ENCODE measurements around the gene NAXE. TPM values are rescaled to one million over a fixed set of nuclear protein-coding genes. Genes with fewer than 3 reads are reported as not detected.

The NAXE gene
- total RNA-seq, 1 donor from 2014 or later: 48.5 TPM

DNA sequence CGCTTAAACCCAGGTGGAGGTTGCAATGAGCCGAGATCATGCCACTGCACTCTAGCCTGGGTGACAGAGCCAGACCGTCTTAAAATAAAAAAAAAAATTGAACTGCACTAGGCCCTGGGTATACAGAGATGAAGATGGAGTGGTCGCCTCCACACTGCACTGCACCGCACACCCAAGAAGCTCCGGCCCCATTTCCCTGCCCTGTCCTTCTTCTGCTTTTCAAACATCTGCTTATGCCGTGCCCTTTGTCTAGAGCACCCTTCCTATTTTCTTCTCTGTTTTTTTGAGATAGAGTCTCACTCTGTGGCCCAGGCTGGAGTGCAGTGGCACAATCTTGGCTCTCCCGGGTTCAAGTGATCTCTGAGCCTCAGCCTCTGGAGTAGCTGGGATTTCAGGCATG lies 36.6 kb upstream of the NAXE start:
- no peaks in the 10 kb centered on the region for H4K20me1 ChIP-seq (ENCODE audit: insufficient read depth, low read length)
- no peak overlapping the region for H3K4me3 Mint-ChIP-seq (ENCODE audit: unreplicated experiment)
- H3K27me3 ChIP-seq (ENCODE audit: insufficient read depth, low read length): no peaks in the 10 kb centered on the region
- peaks cover 11% of the 10 kb centered on the region for H3K27me3 Mint-ChIP-seq (ENCODE audit: low read depth, unreplicated experiment)
- no peak overlapping the region for H3K9ac ChIP-seq (ENCODE audit: low read length)
- no peaks in the 10 kb centered on the region for H3K9me3 ChIP-seq (ENCODE audit: insufficient read depth, low read depth, low read length)
- H3K79me2 ChIP-seq (ENCODE audit: insufficient read depth, low read length): no peaks in the 10 kb centered on the region
- peaks cover 19% of the 10 kb centered on the region for H3K36me3 ChIP-seq (ENCODE audit: insufficient read depth, low read length)
- no peak overlapping the region for H3K4me3 ChIP-seq (ENCODE audit: insufficient read depth, low read depth, low read length)
- no peaks in the 10 kb centered on the region for H3K4me1 ChIP-seq (ENCODE audit: insufficient read depth, low read length)
- H3K27ac Mint-ChIP-seq (ENCODE audit: unreplicated experiment): no peak overlapping the region
- DNase-seq (ENCODE audit: low read depth): no peak
- no peaks in the 10 kb centered on the region for H3K9me3 Mint-ChIP-seq (ENCODE audit: unreplicated experiment)
- TF ChIP-seq EZH2 (IDR thresholded peaks at IDR 0.05; ENCODE audit: insufficient read depth, low read length): no peak
- TF ChIP-seq, protein P1, sequence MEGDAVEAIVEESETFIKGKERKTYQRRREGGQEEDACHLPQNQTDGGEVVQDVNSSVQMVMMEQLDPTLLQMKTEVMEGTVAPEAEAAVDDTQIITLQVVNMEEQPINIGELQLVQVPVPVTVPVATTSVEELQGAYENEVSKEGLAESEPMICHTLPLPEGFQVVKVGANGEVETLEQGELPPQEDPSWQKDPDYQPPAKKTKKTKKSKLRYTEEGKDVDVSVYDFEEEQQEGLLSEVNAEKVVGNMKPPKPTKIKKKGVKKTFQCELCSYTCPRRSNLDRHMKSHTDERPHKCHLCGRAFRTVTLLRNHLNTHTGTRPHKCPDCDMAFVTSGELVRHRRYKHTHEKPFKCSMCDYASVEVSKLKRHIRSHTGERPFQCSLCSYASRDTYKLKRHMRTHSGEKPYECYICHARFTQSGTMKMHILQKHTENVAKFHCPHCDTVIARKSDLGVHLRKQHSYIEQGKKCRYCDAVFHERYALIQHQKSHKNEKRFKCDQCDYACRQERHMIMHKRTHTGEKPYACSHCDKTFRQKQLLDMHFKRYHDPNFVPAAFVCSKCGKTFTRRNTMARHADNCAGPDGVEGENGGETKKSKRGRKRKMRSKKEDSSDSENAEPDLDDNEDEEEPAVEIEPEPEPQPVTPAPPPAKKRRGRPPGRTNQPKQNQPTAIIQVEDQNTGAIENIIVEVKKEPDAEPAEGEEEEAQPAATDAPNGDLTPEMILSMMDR (IDR thresholded peaks at IDR 0.05; ENCODE audit: insufficient read depth, low read depth, low read length): no peak
- peaks cover 3% of the 10 kb centered on the region for H3K36me3 Mint-ChIP-seq (ENCODE audit: low read depth, unreplicated experiment)
- no peak overlapping the region for H3K27ac ChIP-seq (ENCODE audit: low read depth, low read length)
- H2AFZ ChIP-seq (ENCODE audit: low read depth, low read length): no peak overlapping the region
- no peak overlapping the region for H3K4me2 ChIP-seq (ENCODE audit: low read length)
- no peak for FAIRE-seq
- peaks cover 10% of the 10 kb centered on the region for H3K4me1 Mint-ChIP-seq (ENCODE audit: low read depth, unreplicated experiment)

DNA sequence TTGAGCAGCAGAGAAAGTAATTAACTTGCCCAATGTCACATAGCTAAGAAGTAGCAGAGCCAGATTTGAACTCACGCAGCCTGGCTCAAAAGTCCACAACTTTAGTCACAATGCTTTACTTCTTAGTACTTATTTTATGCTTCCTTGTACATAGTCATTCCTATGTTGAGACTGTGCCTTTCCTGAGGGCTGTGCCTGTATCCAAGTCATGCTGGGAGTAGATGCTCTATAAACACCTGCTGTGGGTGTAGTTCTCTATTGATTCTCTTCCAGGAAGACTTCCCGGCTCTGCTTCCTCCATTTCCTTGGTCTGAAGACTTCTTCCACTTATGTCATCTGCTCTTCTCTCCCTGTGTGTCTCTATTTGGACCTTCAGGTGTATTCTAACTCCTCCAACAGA lies 35.9 kb upstream of the NAXE start:
- no peaks in the 10 kb centered on the region for H3K9me3 Mint-ChIP-seq (ENCODE audit: unreplicated experiment)
- H4K20me1 ChIP-seq (ENCODE audit: insufficient read depth, low read length): no peaks in the 10 kb centered on the region
- H2AFZ ChIP-seq (ENCODE audit: low read depth, low read length): no peak overlapping the region
- H3K27ac ChIP-seq (ENCODE audit: low read depth, low read length): no peak overlapping the region
- peaks cover 23% of the 10 kb centered on the region for H3K36me3 ChIP-seq (ENCODE audit: insufficient read depth, low read length)
- H3K27me3 ChIP-seq (ENCODE audit: insufficient read depth, low read length): no peaks in the 10 kb centered on the region
- no peak overlapping the region for H3K9ac ChIP-seq (ENCODE audit: low read length)
- no peak overlapping the region for H3K4me3 ChIP-seq (ENCODE audit: insufficient read depth, low read depth, low read length)
- no peaks in the 10 kb centered on the region for H3K4me1 ChIP-seq (ENCODE audit: insufficient read depth, low read length)
- no peak overlapping the region for H3K27ac Mint-ChIP-seq (ENCODE audit: unreplicated experiment)
- H3K36me3 Mint-ChIP-seq (ENCODE audit: low read depth, unreplicated experiment): peaks cover 3% of the 10 kb centered on the region
- no peaks in the 10 kb centered on the region for H3K79me2 ChIP-seq (ENCODE audit: insufficient read depth, low read length)
- no peak overlapping the region for H3K4me2 ChIP-seq (ENCODE audit: low read length)
- no peak for TF ChIP-seq EZH2 (IDR thresholded peaks at IDR 0.05; ENCODE audit: insufficient read depth, low read length)
- TF ChIP-seq, protein P1 (IDR thresholded peaks at IDR 0.05; ENCODE audit: insufficient read depth, low read depth, low read length): no peak
- DNase-seq (ENCODE audit: low read depth) (no peak), FAIRE-seq (no peak)
- peaks cover 10% of the 10 kb centered on the region for H3K27me3 Mint-ChIP-seq (ENCODE audit: low read depth, unreplicated experiment)
- no peaks in the 10 kb centered on the region for H3K9me3 ChIP-seq (ENCODE audit: insufficient read depth, low read depth, low read length)
- peaks cover 10% of the 10 kb centered on the region for H3K4me1 Mint-ChIP-seq (ENCODE audit: low read depth, unreplicated experiment)
- no peak overlapping the region for H3K4me3 Mint-ChIP-seq (ENCODE audit: unreplicated experiment)

DNA sequence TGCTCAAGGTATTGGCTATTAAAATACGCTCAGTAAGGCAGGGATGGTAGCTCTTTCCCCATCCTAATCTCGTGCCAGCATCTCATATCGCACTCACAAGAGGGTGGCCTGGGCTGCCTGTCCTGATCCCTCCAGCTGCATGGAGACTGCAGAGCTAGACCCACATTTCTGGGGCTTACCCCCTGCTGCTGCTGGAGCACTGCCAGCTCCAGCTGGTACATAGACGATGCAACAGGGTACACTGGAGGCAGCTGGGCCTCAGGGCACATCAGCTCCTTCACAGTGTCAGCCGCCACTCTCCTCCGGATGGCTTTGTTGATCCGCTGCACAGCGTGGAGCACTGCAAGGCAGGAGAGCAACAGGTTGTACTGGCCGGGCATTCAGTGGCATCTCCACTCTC lies 35.2 kb upstream of the NAXE start:
- Mint-ChIP-seq H3K36me3 (ENCODE audit: low read depth, unreplicated experiment) (peaks cover 3% of the 10 kb centered on the region), H3K4me3 (ENCODE audit: unreplicated experiment) (no peak overlapping the region), H3K27me3 (ENCODE audit: low read depth, unreplicated experiment) (peaks cover 8% of the 10 kb centered on the region), H3K27ac (ENCODE audit: unreplicated experiment) (no peak overlapping the region), H3K4me1 (ENCODE audit: low read depth, unreplicated experiment) (peaks cover 10% of the 10 kb centered on the region), H3K9me3 (ENCODE audit: unreplicated experiment) (no peaks in the 10 kb centered on the region)
- DNase-seq (ENCODE audit: low read depth) (no peak), FAIRE-seq (no peak)
- Histone ChIP-seq H4K20me1 (ENCODE audit: insufficient read depth, low read length) (no peaks in the 10 kb centered on the region), H3K4me2 (ENCODE audit: low read length) (no peak overlapping the region), H3K4me3 (ENCODE audit: insufficient read depth, low read depth, low read length) (no peak overlapping the region), H3K4me1 (ENCODE audit: insufficient read depth, low read length) (no peaks in the 10 kb centered on the region), H3K9me3 (ENCODE audit: insufficient read depth, low read depth, low read length) (no peaks in the 10 kb centered on the region), H3K27me3 (ENCODE audit: insufficient read depth, low read length) (no peaks in the 10 kb centered on the region), H2AFZ (ENCODE audit: low read depth, low read length) (no peak overlapping the region), H3K9ac (ENCODE audit: low read length) (no peak overlapping the region), H3K27ac (ENCODE audit: low read depth, low read length) (no peak overlapping the region), H3K36me3 (ENCODE audit: insufficient read depth, low read length) (peaks cover 23% of the 10 kb centered on the region), H3K79me2 (ENCODE audit: insufficient read depth, low read length) (no peaks in the 10 kb centered on the region)
- TF ChIP-seq EZH2 (IDR thresholded peaks at IDR 0.05; ENCODE audit: insufficient read depth, low read length): no peak
- TF ChIP-seq, protein P1 (IDR thresholded peaks at IDR 0.05; ENCODE audit: insufficient read depth, low read depth, low read length): no peak
